SJCRH30 (cell line): ENCODE results near the gene LAMA1. TPM values are rescaled to one million over a fixed set of nuclear protein-coding genes. Genes with fewer than 3 reads are reported as not detected.
A peak's percentile ranks its signal among the peaks of the same experiment; 100 is the strongest.

Experiments
- DNase-seq, 2 experiments: peaks; one replicate each; pipeline ENCODE4 v3.0.0-alpha.2; 2015 to 2020
- H3K27ac ChIP-seq: fragments of 250-450 bp; sonication (Bioruptor Pico); 2 replicates; pipeline ENCODE4 v1.5.1; 2020; ENCODE audit warnings: mild to moderate bottlenecking, moderate library complexity
- H3K27me3 ChIP-seq: fragments of 250-450 bp; sonication (Bioruptor Pico); 2 replicates; pipeline ENCODE4 v1.5.1; 2020; ENCODE audit warnings: mild to moderate bottlenecking, moderate library complexity
- H3K36me3 ChIP-seq: fragments of 250-450 bp; sonication (Bioruptor Pico); 2 replicates; pipeline ENCODE4 v1.5.1; 2020; ENCODE audit warnings: mild to moderate bottlenecking, moderate library complexity
- H3K4me1 ChIP-seq: fragments of 250-450 bp; sonication (Bioruptor Pico); 2 replicates; pipeline ENCODE4 v1.5.1; 2020; ENCODE audit warnings: mild to moderate bottlenecking, moderate library complexity
- H3K4me3 ChIP-seq: fragments of 250-450 bp; sonication (Bioruptor Pico); 2 replicates; pipeline ENCODE4 v1.5.1; 2020; ENCODE audit warnings: mild to moderate bottlenecking, moderate library complexity
- H3K9me3 ChIP-seq: fragments of 250-450 bp; sonication (Bioruptor Pico); replicated peaks from 2 replicates; pipeline ENCODE4 v1.5.1; 2020; ENCODE audit warnings: mild to moderate bottlenecking, moderate library complexity
- total RNA-seq: library from RNA; depleted of rRNA; stranded (reverse); fragments of >200 nt; shearing (Covaris generic); gene quantifications from 2 replicates; pipeline ENCODE4 v1.2.3, GENCODE V29; 2014

LAMA1 gene
- total RNA-seq, 1 experiment from 2014 or later = 12.0 TPM

- Histone ChIP-seq H3K4me3 (no peak overlapping the region), H3K27me3 (no peaks in the 10 kb centered on the region), H3K27ac (no peak overlapping the region), H3K9me3 (no peaks in the 10 kb centered on the region), H3K36me3 (no peaks in the 10 kb centered on the region), H3K4me1 (no peaks in the 10 kb centered on the region)
- no peak for DNase-seq
These were observed 154.8 kb downstream of the LAMA1 start for GRCh38 chr18:6962571-6963451.

GRCh38 chr18:6961331-6961730 lies 156.3 kb downstream of the LAMA1 start:
- Histone ChIP-seq H3K4me1 (no peaks in the 10 kb centered on the region), H3K4me3 (no peak overlapping the region), H3K36me3 (no peaks in the 10 kb centered on the region), H3K9me3 (no peaks in the 10 kb centered on the region), H3K27me3 (no peaks in the 10 kb centered on the region), H3K27ac (no peak overlapping the region)
- no peak for DNase-seq

- no peak overlapping the region for H3K27ac ChIP-seq
- no peaks in the 10 kb centered on the region for H3K27me3 ChIP-seq
- DNase-seq = no peak
- no peaks in the 10 kb centered on the region for H3K4me1 ChIP-seq
- no peaks in the 10 kb centered on the region for H3K36me3 ChIP-seq
- H3K4me3 ChIP-seq = no peak overlapping the region
- H3K9me3 ChIP-seq = no peaks in the 10 kb centered on the region
These were observed 156.9 kb downstream of the LAMA1 start for GRCh38 chr18:6960656-6961055.

DNA sequence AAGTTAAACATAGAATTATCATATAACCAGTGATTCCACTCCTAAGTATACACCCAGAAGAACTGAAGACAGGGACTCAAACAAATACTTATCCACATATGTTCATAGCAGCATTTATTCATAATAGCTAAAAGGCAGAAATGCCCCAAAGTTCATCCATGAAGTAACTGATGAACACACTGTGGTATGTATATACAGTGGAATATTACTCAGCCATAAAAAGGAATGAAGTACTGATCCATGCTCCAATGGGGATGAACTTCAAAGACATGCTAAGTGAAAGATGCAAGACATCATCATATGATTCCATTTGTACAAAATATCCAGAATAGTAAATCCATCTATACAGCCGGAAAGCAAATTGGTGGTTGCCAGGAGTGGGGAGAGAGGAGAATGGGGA lies 157.5 kb downstream of the LAMA1 start:
- Histone ChIP-seq H3K27ac (no peak overlapping the region), H3K36me3 (no peaks in the 10 kb centered on the region), H3K27me3 (no peaks in the 10 kb centered on the region), H3K4me1 (no peaks in the 10 kb centered on the region), H3K4me3 (no peak overlapping the region), H3K9me3 (no peaks in the 10 kb centered on the region)
- no peak for DNase-seq

DNA sequence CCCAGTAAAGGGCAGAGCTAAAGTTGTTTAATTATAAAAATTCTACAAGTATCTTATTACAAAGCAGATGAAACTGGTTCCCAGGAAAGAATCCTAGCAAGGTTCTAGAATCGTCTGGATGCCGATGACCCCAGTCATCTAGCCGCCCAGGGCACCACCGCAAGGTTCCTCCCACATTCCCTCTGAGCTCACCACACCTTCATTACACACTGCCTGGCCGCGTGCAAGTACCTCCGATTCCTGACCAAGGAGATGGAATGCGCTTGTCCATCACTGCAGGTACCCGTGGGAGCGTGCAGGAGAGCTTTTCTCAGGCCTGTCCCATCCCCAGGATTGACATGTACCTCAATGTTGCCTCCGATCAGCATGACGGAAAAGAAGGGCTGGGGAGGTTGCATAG lies 158.5 kb downstream of the LAMA1 start:
- H3K4me1 ChIP-seq = no peaks in the 10 kb centered on the region
- no peaks in the 10 kb centered on the region for H3K36me3 ChIP-seq
- no peak for DNase-seq
- no peak overlapping the region for H3K4me3 ChIP-seq
- no peaks in the 10 kb centered on the region for H3K27me3 ChIP-seq
- H3K9me3 ChIP-seq = no peaks in the 10 kb centered on the region
- no peak overlapping the region for H3K27ac ChIP-seq

- H3K27ac ChIP-seq = no peak overlapping the region
- H3K36me3 ChIP-seq = no peaks in the 10 kb centered on the region
- H3K4me3 ChIP-seq = no peak overlapping the region
- no peaks in the 10 kb centered on the region for H3K9me3 ChIP-seq
- no peak for DNase-seq
- H3K4me1 ChIP-seq = no peaks in the 10 kb centered on the region
- no peaks in the 10 kb centered on the region for H3K27me3 ChIP-seq
These were observed 160.6 kb downstream of the LAMA1 start for GRCh38 chr18:6956999-6957398.

- no peak overlapping the region for H3K27ac ChIP-seq
- no peaks in the 10 kb centered on the region for H3K36me3 ChIP-seq
- no peak for DNase-seq
- no peaks in the 10 kb centered on the region for H3K9me3 ChIP-seq
- H3K4me1 ChIP-seq = no peaks in the 10 kb centered on the region
- H3K4me3 ChIP-seq = no peak overlapping the region
- no peaks in the 10 kb centered on the region for H3K27me3 ChIP-seq
These were observed 161.1 kb downstream of the LAMA1 start for GRCh38 chr18:6956495-6956894.

GRCh38 chr18:6955304-6955703 lies 162.3 kb downstream of the LAMA1 start:
- Histone ChIP-seq H3K27ac (no peak overlapping the region), H3K36me3 (no peaks in the 10 kb centered on the region), H3K4me3 (no peak overlapping the region), H3K27me3 (no peaks in the 10 kb centered on the region), H3K4me1 (no peaks in the 10 kb centered on the region), H3K9me3 (no peaks in the 10 kb centered on the region)
- no peak for DNase-seq

DNA sequence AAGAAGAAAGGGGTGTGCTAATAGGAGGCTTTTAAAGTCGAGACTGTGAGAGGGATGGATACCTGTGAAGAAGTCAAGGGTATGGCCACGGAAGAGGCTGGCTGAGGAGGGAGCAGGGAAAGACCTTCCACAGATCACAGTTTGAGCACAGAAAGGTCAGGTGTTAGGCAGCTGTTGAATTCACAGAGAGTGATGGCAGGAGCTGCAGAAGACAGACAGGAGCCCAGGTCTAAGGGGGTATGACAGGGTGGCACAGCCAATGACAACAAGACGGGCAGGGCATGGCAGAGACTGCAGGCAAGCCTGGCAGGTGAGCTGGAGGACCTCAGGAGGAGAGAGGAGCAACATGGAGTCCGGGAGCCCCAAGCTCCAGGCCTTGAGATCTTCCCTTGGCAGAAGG lies 163.1 kb downstream of the LAMA1 start:
- Histone ChIP-seq H3K4me1 (no peaks in the 10 kb centered on the region), H3K27ac (no peak overlapping the region), H3K27me3 (no peaks in the 10 kb centered on the region), H3K9me3 (no peaks in the 10 kb centered on the region), H3K4me3 (no peak overlapping the region), H3K36me3 (no peaks in the 10 kb centered on the region)
- no peak for DNase-seq

GRCh38 chr18:6951336-6952090 lies 166.1 kb downstream of the LAMA1 start:
- H3K27ac ChIP-seq = no peak overlapping the region
- H3K36me3 ChIP-seq = no peaks in the 10 kb centered on the region
- H3K9me3 ChIP-seq = no peaks in the 10 kb centered on the region
- no peak overlapping the region for H3K4me3 ChIP-seq
- peak in 1 of 2 experiments; percentile 6 for DNase-seq
- H3K27me3 ChIP-seq = no peaks in the 10 kb centered on the region
- 0 out of 2 replicates have a peak, but pooled peaks cover 4% of the 10 kb centered on the region for H3K4me1 ChIP-seq

DNA sequence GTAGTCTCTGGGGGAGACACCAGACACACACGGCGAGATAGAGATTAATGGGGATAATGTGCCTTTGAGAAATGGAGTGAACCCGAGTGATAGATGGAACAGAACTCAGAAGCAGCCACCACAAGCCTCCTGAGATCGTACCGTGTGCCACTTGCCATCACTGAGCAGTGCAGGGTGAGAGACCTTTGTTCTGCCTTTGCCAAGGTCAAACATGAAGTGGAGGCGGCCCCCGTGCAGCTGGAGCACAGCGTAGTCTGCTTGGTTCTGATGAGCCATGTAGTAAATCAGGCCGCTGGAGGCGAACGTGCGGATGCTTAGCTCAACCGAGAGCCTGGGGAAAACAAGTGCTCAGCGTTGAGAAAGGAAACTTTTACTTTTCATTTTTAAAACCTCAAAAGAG lies 167.0 kb downstream of the LAMA1 start:
- DNase-seq = no peak
- H3K4me3 ChIP-seq = no peak overlapping the region

DNA sequence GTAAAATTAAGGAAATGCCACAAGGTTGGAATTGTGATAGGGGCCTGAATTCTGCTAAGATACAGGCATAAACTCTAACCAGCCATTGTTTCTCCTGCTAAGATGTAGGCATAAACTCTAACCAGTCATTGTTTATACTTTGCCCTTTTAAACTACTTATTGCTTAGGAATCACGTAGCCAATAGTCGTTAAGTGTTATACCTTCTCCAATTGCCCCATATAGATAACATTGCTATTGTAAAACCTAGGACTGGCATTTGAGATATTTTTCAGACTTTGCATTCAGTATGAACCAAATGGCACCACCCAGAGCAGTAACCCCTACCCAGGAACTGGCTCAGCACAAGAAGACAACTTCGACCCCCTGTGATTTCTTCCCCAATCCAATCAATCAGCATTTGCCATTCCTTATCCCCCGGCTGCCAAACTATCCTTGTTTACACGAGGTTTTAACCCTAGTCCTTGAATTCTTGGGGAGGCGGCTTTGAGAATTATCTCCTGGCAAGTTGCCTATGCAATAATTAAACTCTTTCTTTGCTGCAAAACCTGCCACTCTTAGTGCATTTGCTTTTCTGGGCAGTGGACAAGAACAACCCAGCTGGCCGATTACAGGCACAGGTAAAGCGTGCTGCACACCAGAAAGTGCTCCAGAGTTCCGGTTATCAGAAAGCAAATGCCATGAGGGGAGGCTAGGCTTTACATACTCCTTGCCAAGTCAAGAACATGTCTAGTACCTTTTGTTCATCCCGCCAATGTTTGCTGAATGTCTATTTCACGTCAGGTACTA lies 167.6 kb downstream of the LAMA1 start:
- Histone ChIP-seq H3K27ac (no peak overlapping the region), H3K36me3 (no peaks in the 10 kb centered on the region), H3K27me3 (no peaks in the 10 kb centered on the region), H3K4me1 (0 out of 2 replicates have a peak, but pooled peaks cover 4% of the 10 kb centered on the region), H3K4me3 (no peak overlapping the region), H3K9me3 (no peaks in the 10 kb centered on the region)
- DNase-seq = no peak

More for the DNA sequence above, 167.0 kb downstream of the LAMA1 start:
- no peak overlapping the region for H3K27ac ChIP-seq
- no peaks in the 10 kb centered on the region for H3K27me3 ChIP-seq
- no peaks in the 10 kb centered on the region for H3K9me3 ChIP-seq
- H3K36me3 ChIP-seq = no peaks in the 10 kb centered on the region
- H3K4me1 ChIP-seq = 0 out of 2 replicates have a peak, but pooled peaks cover 4% of the 10 kb centered on the region

DNA sequence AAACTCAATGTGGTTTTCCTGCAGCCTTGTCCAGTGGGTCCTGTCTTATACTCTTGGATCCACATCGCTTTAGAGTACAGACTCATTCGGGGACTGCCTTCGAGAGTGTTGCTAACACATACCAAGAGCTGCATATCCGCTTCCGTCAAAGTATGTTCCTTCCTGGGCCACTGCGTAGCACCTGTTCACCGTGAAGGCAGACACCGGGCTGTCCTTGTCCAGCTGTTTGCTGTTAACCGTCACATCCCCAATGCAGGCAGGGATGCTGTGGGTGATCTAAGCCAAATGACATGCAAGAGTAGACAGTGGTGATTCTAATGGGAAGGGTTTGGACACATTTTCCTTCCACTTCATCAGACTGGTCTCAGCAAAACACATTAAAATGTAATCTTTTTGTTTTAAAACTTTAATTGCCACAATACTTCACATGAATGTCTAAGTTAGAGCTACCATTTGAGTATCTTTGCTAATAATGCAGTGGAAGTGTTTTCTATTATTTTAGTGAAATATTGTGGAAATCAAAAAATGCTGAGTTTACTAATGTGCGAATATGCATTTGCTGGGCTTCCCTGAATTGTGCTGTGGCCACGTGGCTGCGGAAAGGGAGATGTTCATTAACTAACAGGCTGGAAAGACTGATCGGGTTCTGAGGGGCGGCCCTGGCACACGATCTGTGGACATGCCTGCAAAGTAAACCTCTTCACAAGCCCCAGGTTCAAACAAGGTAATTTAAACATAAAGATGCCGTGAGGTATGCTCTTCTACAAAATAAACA lies 169.1 kb downstream of the LAMA1 start:
- Histone ChIP-seq H3K4me1 (0 out of 2 replicates have a peak, but pooled peaks cover 4% of the 10 kb centered on the region), H3K27me3 (no peaks in the 10 kb centered on the region), H3K9me3 (no peaks in the 10 kb centered on the region), H3K27ac (no peak overlapping the region), H3K36me3 (no peaks in the 10 kb centered on the region), H3K4me3 (no peak overlapping the region)
- peak; percentile 38 to 40 for DNase-seq
